HCT116 (cell line): Measurements from ENCODE around the gene TTLL5. TPM values are rescaled to one million over a fixed set of nuclear protein-coding genes. Genes with fewer than 3 reads are reported as not detected.
A peak's percentile ranks its signal among the peaks of the same experiment; 100 is the strongest.

Source experiments
- ATAC-seq: fragments of 200-7000 bp; cut with Tn5 transposase; 2 replicates; pipeline ENCODE4 v1.9.1; 2020; ENCODE audit warnings: mild to moderate bottlenecking, moderate library complexity
- BruUV-seq: library from RNA; stranded (reverse); fragments of 400-500 nt; replicated peaks from 2 replicates; lab custom pipeline; 2021; lab: Mats Ljungman, UMichigan
- CTCF ChIA-PET: fragments of 300-600 bp; sonication (Branson Sonifier 250); formaldehyde crosslinking; loops from one replicate; lab custom pipeline; 2021; ENCODE audit warnings: antibody characterized with exemption; lab: Charles Lee
- POLR2A ChIA-PET: fragments of 300-600, 350-600 bp; sonication (Branson Sonifier 250); formaldehyde crosslinking; loops from one replicate; lab custom pipeline; 2021; ENCODE audit warnings: antibody characterized with exemption; lab: Charles Lee
- RAD21 ChIA-PET, 2 experiments: fragments of 300-600 bp; sonication (Branson Sonifier 250); formaldehyde crosslinking; loops; one replicate each; lab custom pipeline; 2023; ENCODE audit warnings: low total read pairs in 2 of 2; ENCODE audit not compliant: uncharacterized antibody in 2 of 2, unreplicated experiment in 2 of 2, low non-redundant PET in 1 of 2; lab: Charles Lee
- DNase-seq: peaks from one replicate; pipeline ENCODE4 v3.0.0-alpha.2; 2010; ENCODE audit warnings: low read depth, low spot score
- H2AFZ ChIP-seq: fragments of 200-600 bp; shearing (Covaris generic), sonication (generic); 2 replicates; pipeline ENCODE4 v1.6.1; 2017; ENCODE audit warnings: low read depth, mixed run types, mixed read lengths, antibody characterized with exemption, low read length; ENCODE audit not compliant: poor library complexity, severe bottlenecking
- H3K27ac ChIP-seq: 2 replicates; pipeline ENCODE4 v1.5.1; 2012; ENCODE audit warnings: low read depth, low read length
- H3K27me3 ChIP-seq: fragments of 200-600 bp; sonication (generic); 2 replicates; pipeline ENCODE4 v1.6.1; 2016; ENCODE audit warnings: mixed run types, low read length, mixed read lengths; ENCODE audit not compliant: insufficient read depth
- H3K36me3 ChIP-seq, 2 experiments: fragments of 200-500 bp in 1 of 2; fragments of 200-600 bp in 1 of 2; sonication (Bioruptor generic) in 1 of 2; sonication (generic) in 1 of 2; 2 replicates each; pipeline versions ENCODE4 v1.5.1 to v1.6.1; 2014 to 2016; ENCODE audit warnings: low read length in 2 of 2, inconsistent platforms in 1 of 2, mixed read lengths in 1 of 2, mixed run types in 1 of 2; ENCODE audit not compliant: insufficient read depth in 2 of 2, control insufficient read depth in 1 of 2
- H3K4me1 ChIP-seq, 2 experiments: fragments of 200-600 bp in 1 of 2; sonication (generic) in 1 of 2; 2 replicates each; pipeline versions ENCODE4 v1.5.1 to v1.6.1; 2012 to 2017; ENCODE audit warnings: low read length in 2 of 2, inconsistent platforms in 1 of 2, mild to moderate bottlenecking in 1 of 2, mixed read lengths in 1 of 2, mixed run types in 1 of 2, moderate library complexity in 1 of 2; ENCODE audit not compliant: insufficient read depth in 2 of 2, control insufficient read depth in 1 of 2
- H3K4me2 ChIP-seq: fragments of 200-600 bp; sonication (generic); 2 replicates; pipeline ENCODE4 v1.6.1; 2017; ENCODE audit warnings: mixed run types, low read length, mixed read lengths
- H3K4me3 ChIP-seq, 2 experiments: fragments of 200-600 bp in 1 of 2; sonication (generic) in 1 of 2; replicated peaks in 1 of 2; 2 replicates each; pipeline ENCODE4 v1.5.1; 2011 to 2016; ENCODE audit warnings: low read length in 2 of 2, control low read depth in 1 of 2, low read depth in 1 of 2, mild to moderate bottlenecking in 1 of 2, mixed read lengths in 1 of 2, mixed run types in 1 of 2
- H3K79me2 ChIP-seq: fragments of 200-600 bp; sonication (generic); 2 replicates; pipeline ENCODE4 v1.6.1; 2017; ENCODE audit warnings: mild to moderate bottlenecking, mixed run types, low read length, moderate library complexity, mixed read lengths; ENCODE audit not compliant: insufficient read depth
- H3K9ac ChIP-seq: fragments of 200-600 bp; sonication (generic); 2 replicates; pipeline ENCODE4 v1.6.1; 2016; ENCODE audit warnings: low read length, mixed read lengths
- H3K9me2 ChIP-seq: fragments of 200-600 bp; sonication (generic), shearing (Covaris generic); 2 replicates; pipeline ENCODE4 v1.6.1; 2017; ENCODE audit warnings: mixed run types, mild to moderate bottlenecking, moderate library complexity; ENCODE audit not compliant: insufficient read depth
- H3K9me3 ChIP-seq, 2 experiments: fragments of 200-500 bp in 1 of 2; fragments of 200-600 bp in 1 of 2; sonication (Bioruptor generic) in 1 of 2; sonication (generic) in 1 of 2; 2 replicates each; pipeline ENCODE4 v1.6.1; 2014 to 2017; ENCODE audit warnings: low read length in 2 of 2, mixed read lengths in 2 of 2, inconsistent platforms in 1 of 2, low read depth in 1 of 2, mild to moderate bottlenecking in 1 of 2, mixed run types in 1 of 2, moderate library complexity in 1 of 2; ENCODE audit not compliant: control insufficient read depth in 1 of 2, insufficient read depth in 1 of 2
- H4K20me1 ChIP-seq: fragments of 200-600 bp; sonication (generic), shearing (Covaris generic); 2 replicates; pipeline ENCODE4 v1.6.1; 2017; ENCODE audit warnings: mixed run types, mild to moderate bottlenecking, moderate library complexity; ENCODE audit not compliant: insufficient read depth
- CBX3 ChIP-seq: IDR thresholded peaks from 2 replicates; pipeline ENCODE4 v1.6.1; 2012; ENCODE audit warnings: low read depth
- CEBPB ChIP-seq: IDR thresholded peaks from 2 replicates; pipeline ENCODE4 v1.6.1; 2012; ENCODE audit warnings: low read depth
- EGR1 ChIP-seq: IDR thresholded peaks from 2 replicates; pipeline ENCODE4 v1.6.1; 2012; ENCODE audit warnings: low read depth
- ELF1 ChIP-seq: IDR thresholded peaks from 2 replicates; pipeline ENCODE4 v1.6.1; 2012; ENCODE audit warnings: low read depth, borderline replicate concordance
- EZH2 ChIP-seq: fragments of 200-600 bp; sonication (generic); IDR thresholded peaks from 2 replicates; pipeline ENCODE4 v1.6.1; 2017; ENCODE audit warnings: antibody characterized with exemption, mixed run types
- EZH2phosphoT487 ChIP-seq: fragments of 200-600 bp; IDR thresholded peaks from 2 replicates; pipeline ENCODE4 v1.6.1; 2018; ENCODE audit warnings: antibody characterized with exemption, borderline replicate concordance
- FOSL1 ChIP-seq: IDR thresholded peaks from 2 replicates; pipeline ENCODE4 v1.6.1; 2012; ENCODE audit warnings: low read depth
- JUND ChIP-seq: IDR thresholded peaks from 2 replicates; pipeline ENCODE4 v1.6.1; 2012
- POLR2A ChIP-seq: IDR thresholded peaks from 2 replicates; pipeline ENCODE4 v1.7.0; 2011; ENCODE audit warnings: borderline replicate concordance; ENCODE audit not compliant: insufficient read depth, insufficient read length; ENCODE audit errors: extremely low read depth
- POLR2AphosphoS5 ChIP-seq: IDR thresholded peaks from 2 replicates; pipeline ENCODE4 v1.6.1; 2011; ENCODE audit warnings: mild to moderate bottlenecking, low read depth, low read length, moderate library complexity
- RAD21 ChIP-seq: IDR thresholded peaks from 2 replicates; pipeline ENCODE4 v1.6.1; 2012; ENCODE audit warnings: low read depth, mild to moderate bottlenecking
- SP1 ChIP-seq: IDR thresholded peaks from 2 replicates; pipeline ENCODE4 v1.6.1; 2012; ENCODE audit warnings: low read depth
- SRF ChIP-seq: IDR thresholded peaks from 2 replicates; pipeline ENCODE4 v1.6.1; 2012; ENCODE audit warnings: low read depth
- YY1 ChIP-seq: IDR thresholded peaks from 2 replicates; pipeline ENCODE4 v1.6.1; 2011; ENCODE audit warnings: low read length, low read depth, moderate library complexity, mild to moderate bottlenecking; ENCODE audit not compliant: insufficient replicate concordance; ENCODE audit errors: extremely low read depth
- ZNF274 ChIP-seq: fragments of 200-500 bp; sonication (Bioruptor generic); IDR thresholded peaks from 2 replicates; pipeline ENCODE4 v1.6.1; 2014; ENCODE audit warnings: mild to moderate bottlenecking, low read depth, low read length, inconsistent platforms
- intact Hi-C: fragments of 100-400 bp; cut with micrococcal nuclease; formaldehyde crosslinking; loops from 2 replicates; pipeline ENCODE4 v1.10.0; 2022
- total RNA-seq: library from RNA; stranded (reverse); gene quantifications from one replicate; pipeline ENCODE4 v1.2.1, GENCODE V29; 2021; ENCODE audit not compliant: unreplicated experiment
- TF ChIP-seq, protein P1 (sequence below): IDR thresholded peaks from 2 replicates; pipeline ENCODE4 v1.6.1; 2012
- TF ChIP-seq, protein P2 (sequence below), 3 experiments: fragments of 200-600 bp in 1 of 3; sonication (generic) in 1 of 3; IDR thresholded peaks in 2 of 3; conservative IDR thresholded peaks in 1 of 3; 2 replicates each; pipeline ENCODE4 v1.5.1; 2012 to 2017; ENCODE audit warnings: low read depth in 2 of 3, low read length in 2 of 3, antibody characterized with exemption in 1 of 3, borderline replicate concordance in 1 of 3, control low read depth in 1 of 3, mild to moderate bottlenecking in 1 of 3, mixed read lengths in 1 of 3, mixed run types in 1 of 3, moderate library complexity in 1 of 3; ENCODE audit not compliant: insufficient read depth in 1 of 3
- TF ChIP-seq, protein P3 (sequence below): IDR thresholded peaks from 2 replicates; pipeline ENCODE4 v1.6.1; 2012
- TF ChIP-seq, protein P4 (sequence below): IDR thresholded peaks from 2 replicates; pipeline ENCODE4 v1.6.1; 2012; ENCODE audit warnings: low read depth

Gene TTLL5
- total RNA-seq, 1 experiment from 2014 or later, result 26.2 TPM

DNA sequence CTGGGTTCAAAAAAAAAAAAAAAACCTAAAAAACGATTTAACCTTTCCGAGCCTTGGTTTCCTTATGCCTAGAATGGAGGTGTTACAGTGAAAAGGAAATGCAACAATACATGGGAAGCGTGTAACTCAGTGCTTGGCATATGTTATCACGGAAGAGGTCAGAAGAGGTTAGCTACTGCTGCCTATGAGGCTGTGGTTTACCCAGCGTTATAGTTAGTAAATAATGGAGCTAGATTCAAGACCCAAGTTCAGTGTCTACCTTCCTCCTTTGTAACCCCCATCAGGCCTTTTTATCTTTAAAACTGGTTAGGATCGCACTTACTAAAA lies 325.4 kb downstream of the TTLL5 start:
- POLR2A ChIA-PET, result interaction anchor here (0.7 kb wide), 1 partner anchor 260 kb away, joined by 3 read pairs; no protein-coding TSS in a partner anchor
- CTCF ChIA-PET, result interaction anchor here (1.5 to 7.2 kb wide), 2 partner anchors 8 to 276 kb away, joined by 3 to 176 read pairs; no protein-coding TSS in a partner anchor
- intact Hi-C loops, result loop anchor here (5.0 kb wide), 2 partner anchors 401 to 661 kb away; no protein-coding TSS in a partner anchor
- DNase-seq (no peak), ATAC-seq (no peak)
- RAD21 ChIA-PET, result interaction anchor here in 1 of 2 experiments (0.7 kb wide), 1 partner anchor 64 kb away, joined by 4 read pairs; no protein-coding TSS in a partner anchor
- Histone ChIP-seq H3K4me2 (peak overlapping the region; percentile 94), H3K36me3 (peaks cover 0 to 5% of the 10 kb centered on the region in 2 experiments; a peak in 2 of 4 replicates), H3K4me3 (peak overlapping the region; percentile 75 to 95), H3K9me2 (no peaks in the 10 kb centered on the region), H3K4me1 (peaks cover 10 to 23% of the 10 kb centered on the region in 2 experiments), H3K79me2 (0 out of 2 replicates have a peak, but pooled peaks cover 2% of the 10 kb centered on the region), H2AFZ (no peak overlapping the region), H4K20me1 (no peaks in the 10 kb centered on the region), H3K9ac (peak overlapping the region; percentile 78), H3K9me3 (no peaks in the 10 kb centered on the region), H3K27ac (peak overlapping the region; percentile 39; the same call in 1 of the 2 replicates), H3K27me3 (no peaks in the 10 kb centered on the region)
- no TSS peak for BruUV-seq
- TF ChIP-seq, protein P1, sequence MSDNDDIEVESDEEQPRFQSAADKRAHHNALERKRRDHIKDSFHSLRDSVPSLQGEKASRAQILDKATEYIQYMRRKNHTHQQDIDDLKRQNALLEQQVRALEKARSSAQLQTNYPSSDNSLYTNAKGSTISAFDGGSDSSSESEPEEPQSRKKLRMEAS, result no peak
- TF ChIP-seq SRF, result no peak
- TF ChIP-seq, protein P2, sequence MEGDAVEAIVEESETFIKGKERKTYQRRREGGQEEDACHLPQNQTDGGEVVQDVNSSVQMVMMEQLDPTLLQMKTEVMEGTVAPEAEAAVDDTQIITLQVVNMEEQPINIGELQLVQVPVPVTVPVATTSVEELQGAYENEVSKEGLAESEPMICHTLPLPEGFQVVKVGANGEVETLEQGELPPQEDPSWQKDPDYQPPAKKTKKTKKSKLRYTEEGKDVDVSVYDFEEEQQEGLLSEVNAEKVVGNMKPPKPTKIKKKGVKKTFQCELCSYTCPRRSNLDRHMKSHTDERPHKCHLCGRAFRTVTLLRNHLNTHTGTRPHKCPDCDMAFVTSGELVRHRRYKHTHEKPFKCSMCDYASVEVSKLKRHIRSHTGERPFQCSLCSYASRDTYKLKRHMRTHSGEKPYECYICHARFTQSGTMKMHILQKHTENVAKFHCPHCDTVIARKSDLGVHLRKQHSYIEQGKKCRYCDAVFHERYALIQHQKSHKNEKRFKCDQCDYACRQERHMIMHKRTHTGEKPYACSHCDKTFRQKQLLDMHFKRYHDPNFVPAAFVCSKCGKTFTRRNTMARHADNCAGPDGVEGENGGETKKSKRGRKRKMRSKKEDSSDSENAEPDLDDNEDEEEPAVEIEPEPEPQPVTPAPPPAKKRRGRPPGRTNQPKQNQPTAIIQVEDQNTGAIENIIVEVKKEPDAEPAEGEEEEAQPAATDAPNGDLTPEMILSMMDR (IDR thresholded peaks at IDR 0.05 in 2 of 3, conservative IDR thresholded peaks at IDR 0.05 in 1 of 3; ENCODE audit: borderline replicate concordance in 1 of 3, insufficient read depth in 1 of 3, low read depth in 2 of 3, low read length in 2 of 3), result no peak
- no peak for TF ChIP-seq EZH2
- TF ChIP-seq ZNF274, result no peak
- TF ChIP-seq POLR2AphosphoS5, result no peak
- TF ChIP-seq, protein P3, sequence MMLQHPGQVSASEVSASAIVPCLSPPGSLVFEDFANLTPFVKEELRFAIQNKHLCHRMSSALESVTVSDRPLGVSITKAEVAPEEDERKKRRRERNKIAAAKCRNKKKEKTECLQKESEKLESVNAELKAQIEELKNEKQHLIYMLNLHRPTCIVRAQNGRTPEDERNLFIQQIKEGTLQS, result no peak
- TF ChIP-seq EGR1, result no peak
- no peak for TF ChIP-seq CEBPB
- TF ChIP-seq EZH2phosphoT487, result no peak
- TF ChIP-seq FOSL1, result no peak
- no peak for TF ChIP-seq RAD21
- TF ChIP-seq, protein P4, sequence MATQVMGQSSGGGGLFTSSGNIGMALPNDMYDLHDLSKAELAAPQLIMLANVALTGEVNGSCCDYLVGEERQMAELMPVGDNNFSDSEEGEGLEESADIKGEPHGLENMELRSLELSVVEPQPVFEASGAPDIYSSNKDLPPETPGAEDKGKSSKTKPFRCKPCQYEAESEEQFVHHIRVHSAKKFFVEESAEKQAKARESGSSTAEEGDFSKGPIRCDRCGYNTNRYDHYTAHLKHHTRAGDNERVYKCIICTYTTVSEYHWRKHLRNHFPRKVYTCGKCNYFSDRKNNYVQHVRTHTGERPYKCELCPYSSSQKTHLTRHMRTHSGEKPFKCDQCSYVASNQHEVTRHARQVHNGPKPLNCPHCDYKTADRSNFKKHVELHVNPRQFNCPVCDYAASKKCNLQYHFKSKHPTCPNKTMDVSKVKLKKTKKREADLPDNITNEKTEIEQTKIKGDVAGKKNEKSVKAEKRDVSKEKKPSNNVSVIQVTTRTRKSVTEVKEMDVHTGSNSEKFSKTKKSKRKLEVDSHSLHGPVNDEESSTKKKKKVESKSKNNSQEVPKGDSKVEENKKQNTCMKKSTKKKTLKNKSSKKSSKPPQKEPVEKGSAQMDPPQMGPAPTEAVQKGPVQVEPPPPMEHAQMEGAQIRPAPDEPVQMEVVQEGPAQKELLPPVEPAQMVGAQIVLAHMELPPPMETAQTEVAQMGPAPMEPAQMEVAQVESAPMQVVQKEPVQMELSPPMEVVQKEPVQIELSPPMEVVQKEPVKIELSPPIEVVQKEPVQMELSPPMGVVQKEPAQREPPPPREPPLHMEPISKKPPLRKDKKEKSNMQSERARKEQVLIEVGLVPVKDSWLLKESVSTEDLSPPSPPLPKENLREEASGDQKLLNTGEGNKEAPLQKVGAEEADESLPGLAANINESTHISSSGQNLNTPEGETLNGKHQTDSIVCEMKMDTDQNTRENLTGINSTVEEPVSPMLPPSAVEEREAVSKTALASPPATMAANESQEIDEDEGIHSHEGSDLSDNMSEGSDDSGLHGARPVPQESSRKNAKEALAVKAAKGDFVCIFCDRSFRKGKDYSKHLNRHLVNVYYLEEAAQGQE, result no peak
- TF ChIP-seq ELF1, result no peak
- TF ChIP-seq SP1, result no peak
- TF ChIP-seq JUND, result no peak
- TF ChIP-seq POLR2A, result no peak
- TF ChIP-seq YY1, result no peak
- no peak for TF ChIP-seq CBX3
